Skeletal muscle tissue (tissue), 4 donors: Measurements from ENCODE around the gene DNM1. TPM values are rescaled to one million over a fixed set of nuclear protein-coding genes. Genes with fewer than 3 reads are reported as not detected.

Source experiments
- H3K27ac ChIP-seq: one replicate; pipeline ENCODE4 v1.7.0; 2013; ENCODE audit warnings: mild to moderate bottlenecking, low read depth, low read length, inconsistent platforms
- H3K27me3 ChIP-seq, 3 donors: one replicate each; pipeline ENCODE4 v1.7.0; 2013; ENCODE audit warnings: low read length in 3 of 3; ENCODE audit not compliant: control insufficient read depth in 3 of 3, insufficient read depth in 3 of 3
- H3K36me3 ChIP-seq, 3 donors: one replicate each; pipeline ENCODE4 v1.7.0; 2013; ENCODE audit warnings: low read length in 3 of 3; ENCODE audit not compliant: control insufficient read depth in 3 of 3, insufficient read depth in 3 of 3
- H3K4me1 ChIP-seq, 3 donors: one replicate each; pipeline ENCODE4 v1.7.0; 2013; ENCODE audit warnings: low read length in 3 of 3, mild to moderate bottlenecking in 3 of 3; ENCODE audit not compliant: control insufficient read depth in 3 of 3, insufficient read depth in 3 of 3
- H3K4me3 ChIP-seq, 3 donors: one replicate each; pipeline ENCODE4 v1.7.0; 2013; ENCODE audit warnings: low read length in 3 of 3
- H3K9ac ChIP-seq, 3 donors: one replicate each; pipeline ENCODE4 v1.7.0; 2013; ENCODE audit warnings: low read length in 3 of 3, mild to moderate bottlenecking in 3 of 3, moderate library complexity in 2 of 3, low read depth in 1 of 3
- H3K9me3 ChIP-seq, 3 donors: one replicate each; pipeline ENCODE4 v1.7.0; 2013; ENCODE audit warnings: low read length in 3 of 3; ENCODE audit not compliant: control insufficient read depth in 3 of 3
- total RNA-seq: library from RNA; depleted of rRNA; stranded (reverse); fragments of >200 nt; gene quantifications from one replicate; pipeline ENCODE4 v1.2.3, GENCODE V29; 2014
- donor health status: Osteomylitis.

The DNM1 gene
- total RNA-seq, 1 donor from 2014 or later: 20.4 TPM

GRCh38 chr9:128242124-128242523 is 38.9 kb downstream of the DNM1 start:
- Histone ChIP-seq H3K27ac (peak overlapping the region; percentile 72), H3K27me3 (peaks cover 4 to 18% (median 6%) of the 10 kb centered on the region in 3 donors)

GRCh38 chr9:128242828-128243214 is 39.6 kb downstream of the DNM1 start:
- no peak overlapping the region for H3K9ac ChIP-seq
- H3K36me3 ChIP-seq: no peaks in the 10 kb centered on the region
- H3K4me1 ChIP-seq: peaks cover 9 to 10% (median 9%) of the 10 kb centered on the region in 3 donors
- peaks cover 4 to 18% (median 8%) of the 10 kb centered on the region in 3 donors for H3K27me3 ChIP-seq
- H3K4me3 ChIP-seq: no peak overlapping the region
- H3K9me3 ChIP-seq: no peaks in the 10 kb centered on the region
- peak overlapping the region; percentile 72 for H3K27ac ChIP-seq

More at GRCh38 chr9:128242124-128242523, 38.9 kb downstream of the DNM1 start:
- Histone ChIP-seq H3K9ac (no peak overlapping the region), H3K36me3 (no peaks in the 10 kb centered on the region), H3K9me3 (no peaks in the 10 kb centered on the region), H3K4me3 (no peak overlapping the region), H3K4me1 (peaks cover 9 to 10% (median 9%) of the 10 kb centered on the region in 3 donors)

- no peaks in the 10 kb centered on the region for H3K9me3 ChIP-seq
- peak overlapping the region; percentile 72 for H3K27ac ChIP-seq
- peak overlapping the region in 1 of 3 donors; percentile 45 for H3K9ac ChIP-seq
- peaks cover 9 to 10% (median 9%) of the 10 kb centered on the region in 3 donors for H3K4me1 ChIP-seq
- H3K4me3 ChIP-seq: peak overlapping the region in 2 of 3 donors; percentile 22 to 68
- H3K27me3 ChIP-seq: peaks cover 4 to 20% (median 8%) of the 10 kb centered on the region in 3 donors
- no peaks in the 10 kb centered on the region for H3K36me3 ChIP-seq
Observed at GRCh38 chr9:128243215-128244018, 40.2 kb downstream of the DNM1 start.

- H3K27ac ChIP-seq: peak overlapping the region; percentile 72
- H3K4me3 ChIP-seq: peak overlapping the region in 2 of 3 donors; percentile 52 to 68
- no peaks in the 10 kb centered on the region for H3K36me3 ChIP-seq
- H3K9ac ChIP-seq: peak overlapping the region in 1 of 3 donors; percentile 72
- peaks cover 4 to 22% (median 8%) of the 10 kb centered on the region in 3 donors for H3K27me3 ChIP-seq
- H3K9me3 ChIP-seq: no peaks in the 10 kb centered on the region
- peaks cover 9 to 10% (median 9%) of the 10 kb centered on the region in 3 donors for H3K4me1 ChIP-seq
Observed at GRCh38 chr9:128244091-128244836, 41.1 kb downstream of the DNM1 start.

- Histone ChIP-seq H3K4me1 (peaks cover 9 to 10% (median 9%) of the 10 kb centered on the region in 3 donors), H3K4me3 (peak overlapping the region in 2 of 3 donors; percentile 52 to 68), H3K27ac (peak overlapping the region; percentile 72), H3K9ac (peak overlapping the region in 1 of 3 donors; percentile 72), H3K9me3 (no peaks in the 10 kb centered on the region), H3K27me3 (peaks cover 4 to 25% (median 8%) of the 10 kb centered on the region in 3 donors), H3K36me3 (no peaks in the 10 kb centered on the region)
Observed at GRCh38 chr9:128244837-128245231, 41.7 kb downstream of the DNM1 start.

- Histone ChIP-seq H3K36me3 (no peaks in the 10 kb centered on the region), H3K27me3 (peaks cover 4 to 25% (median 11%) of the 10 kb centered on the region in 3 donors), H3K9me3 (no peaks in the 10 kb centered on the region), H3K4me1 (peaks cover 9 to 10% (median 9%) of the 10 kb centered on the region in 3 donors), H3K4me3 (no peak overlapping the region), H3K9ac (no peak overlapping the region), H3K27ac (no peak overlapping the region)
Observed at GRCh38 chr9:128245421-128246151, 42.4 kb downstream of the DNM1 start.

- Histone ChIP-seq H3K36me3 (no peaks in the 10 kb centered on the region), H3K4me1 (peaks cover 14 to 16% (median 15%) of the 10 kb centered on the region in 3 donors), H3K27ac (no peak overlapping the region), H3K4me3 (no peak overlapping the region), H3K9me3 (no peaks in the 10 kb centered on the region), H3K9ac (no peak overlapping the region), H3K27me3 (peaks cover 11 to 34% (median 17%) of the 10 kb centered on the region in 3 donors)
Observed at GRCh38 chr9:128246471-128246870, 43.3 kb downstream of the DNM1 start.

- H3K36me3 ChIP-seq: no peaks in the 10 kb centered on the region
- no peak overlapping the region for H3K4me3 ChIP-seq
- peaks cover 11 to 42% (median 25%) of the 10 kb centered on the region in 3 donors for H3K27me3 ChIP-seq
- H3K27ac ChIP-seq: no peak overlapping the region
- H3K9me3 ChIP-seq: no peaks in the 10 kb centered on the region
- H3K4me1 ChIP-seq: peaks cover 12 to 22% (median 12%) of the 10 kb centered on the region in 3 donors
- H3K9ac ChIP-seq: no peak overlapping the region
Observed at GRCh38 chr9:128247226-128247803, 44.1 kb downstream of the DNM1 start.

GRCh38 chr9:128249558-128249907 is 46.4 kb downstream of the DNM1 start:
- Histone ChIP-seq H3K27me3 (peaks cover 7 to 36% (median 24%) of the 10 kb centered on the region in 3 donors), H3K9me3 (no peaks in the 10 kb centered on the region), H3K4me3 (no peak overlapping the region), H3K27ac (no peak overlapping the region), H3K4me1 (peaks cover 12 to 20% (median 12%) of the 10 kb centered on the region in 3 donors), H3K36me3 (no peaks in the 10 kb centered on the region), H3K9ac (no peak overlapping the region)
